Measurements from ENCODE around the gene GRIK5. TPM values are rescaled to one million over a fixed set of nuclear protein-coding genes. Genes with fewer than 3 reads are reported as not detected.

GRIK5 gene
- total and polyA plus RNA-seq, 2 donors from 2014 or later: 8.9 to 16.2 TPM

- Histone ChIP-seq H3K36me3 (ENCODE audit: control insufficient read depth in 2 of 3, insufficient read depth in 3 of 3, low read length in 3 of 3) (peaks cover 2 to 23% (median 14%) of the 10 kb centered on the region in 3 donors), H3K27ac (ENCODE audit: low read depth in 2 of 2, low read length in 2 of 2) (no peak overlapping the region), H3K4me3 (ENCODE audit: low read length in 3 of 3) (no peak overlapping the region), H3K9me3 (ENCODE audit: control insufficient read depth in 2 of 3, insufficient read depth in 1 of 3, low read length in 3 of 3) (no peaks in the 10 kb centered on the region), H3K4me1 (ENCODE audit: control insufficient read depth in 2 of 3, insufficient read depth in 2 of 3, low read depth in 1 of 3, low read length in 3 of 3) (peaks cover 0 to 12% (median 0%) of the 10 kb centered on the region in 3 donors), H3K9ac (ENCODE audit: low read length in 3 of 3) (no peak overlapping the region), H3K27me3 (ENCODE audit: control insufficient read depth, insufficient read depth, low read length) (no peaks in the 10 kb centered on the region)
- no peak for TF ChIP-seq CTCF (IDR thresholded peaks at IDR 0.05; ENCODE audit: borderline replicate concordance, extremely low read depth, insufficient read depth)
- intact Hi-C loops (cut with DNase I): no loop called here
- FAIRE-seq (no peak), DNase-seq (no peak)
Observed at GRCh38 chr19:42079886-42080763, 10.1 kb upstream of the GRIK5 start.

GRCh38 chr19:42079276-42079669 lies 9.3 kb upstream of the GRIK5 start:
- no peak for FAIRE-seq
- intact Hi-C loops (cut with DNase I): no loop called here
- Histone ChIP-seq H3K4me3 (ENCODE audit: low read length in 3 of 3) (no peak overlapping the region), H3K9me3 (ENCODE audit: control insufficient read depth in 2 of 3, insufficient read depth in 1 of 3, low read length in 3 of 3) (no peaks in the 10 kb centered on the region), H3K4me1 (ENCODE audit: control insufficient read depth in 2 of 3, insufficient read depth in 2 of 3, low read depth in 1 of 3, low read length in 3 of 3) (peaks cover 0 to 14% (median 5%) of the 10 kb centered on the region in 3 donors), H3K9ac (ENCODE audit: low read length in 3 of 3) (no peak overlapping the region), H3K27me3 (ENCODE audit: control insufficient read depth, insufficient read depth, low read length) (no peaks in the 10 kb centered on the region), H3K27ac (ENCODE audit: low read depth in 2 of 2, low read length in 2 of 2) (no peak overlapping the region), H3K36me3 (ENCODE audit: control insufficient read depth in 2 of 3, insufficient read depth in 3 of 3, low read length in 3 of 3) (peaks cover 2 to 23% (median 14%) of the 10 kb centered on the region in 3 donors)
- no peak for TF ChIP-seq CTCF (IDR thresholded peaks at IDR 0.05; ENCODE audit: borderline replicate concordance, extremely low read depth, insufficient read depth)
- no peak for DNase-seq

GRCh38 chr19:42078538-42079275 lies 8.7 kb upstream of the GRIK5 start:
- Histone ChIP-seq H3K27ac (ENCODE audit: low read depth in 2 of 2, low read length in 2 of 2) (no peak overlapping the region), H3K9ac (ENCODE audit: low read length in 3 of 3) (no peak overlapping the region), H3K36me3 (ENCODE audit: control insufficient read depth in 2 of 3, insufficient read depth in 3 of 3, low read length in 3 of 3) (peaks cover 2 to 23% (median 14%) of the 10 kb centered on the region in 3 donors), H3K9me3 (ENCODE audit: control insufficient read depth in 2 of 3, insufficient read depth in 1 of 3, low read length in 3 of 3) (no peaks in the 10 kb centered on the region), H3K4me3 (ENCODE audit: low read length in 3 of 3) (no peak overlapping the region), H3K27me3 (ENCODE audit: control insufficient read depth, insufficient read depth, low read length) (no peaks in the 10 kb centered on the region), H3K4me1 (ENCODE audit: control insufficient read depth in 2 of 3, insufficient read depth in 2 of 3, low read depth in 1 of 3, low read length in 3 of 3) (peaks cover 0 to 14% (median 5%) of the 10 kb centered on the region in 3 donors)
- DNase-seq (no peak), FAIRE-seq (no peak)
- intact Hi-C loops (cut with DNase I): no loop called here
- TF ChIP-seq CTCF (IDR thresholded peaks at IDR 0.05; ENCODE audit: borderline replicate concordance, extremely low read depth, insufficient read depth): no peak

All from kidney (tissue), 14 donors.